CD4-positive, alpha-beta T cell (primary cell): ENCODE data around the gene SAMD14. TPM values are rescaled to one million over a fixed set of nuclear protein-coding genes. Genes with fewer than 3 reads are reported as not detected.

Source experiments
- ATAC-seq: fragments of 200-7000 bp; cut with Tn5 transposase; one replicate; pipeline ENCODE4 v1.10.0; 2022; ENCODE audit warnings: mild to moderate bottlenecking; ENCODE audit not compliant: poor library complexity
- CTCF ChIA-PET: fragments of 350-600 bp; sonication (Branson Sonifier 250); formaldehyde crosslinking; loops from one replicate; lab custom pipeline; 2021; ENCODE audit warnings: antibody characterized with exemption, inconsistent platforms; lab: Charles Lee
- POLR2A ChIA-PET: fragments of 350-600 bp; sonication (Branson Sonifier 250); formaldehyde crosslinking; loops from one replicate; lab custom pipeline; 2021; ENCODE audit warnings: antibody characterized with exemption, inconsistent platforms; lab: Charles Lee
- DNase-seq, 14 experiments: peaks; one replicate each; pipeline ENCODE4 v3.0.0-alpha.2; 2013 to 2020; ENCODE audit warnings: mixed read lengths in 2 of 14
- H3K27ac ChIP-seq, 2 donors: one replicate each; pipeline versions ENCODE4 v1.5.1 to v1.7.0; 2013; ENCODE audit warnings: low read length in 2 of 2, low read depth in 1 of 2, mild to moderate bottlenecking in 1 of 2
- H3K27me3 ChIP-seq, 2 experiments: 1 replicate in 1 of 2; 2 replicates in 1 of 2; pipeline versions ENCODE4 v1.6.1 to v1.7.0; 2013; ENCODE audit warnings: low read length in 2 of 2, control low read depth in 1 of 2, mild to moderate bottlenecking in 1 of 2, moderate library complexity in 1 of 2; ENCODE audit not compliant: insufficient read depth in 2 of 2, control insufficient read depth in 1 of 2
- H3K36me3 ChIP-seq: one replicate; pipeline ENCODE4 v1.6.1; 2013; ENCODE audit warnings: low read length, control low read depth; ENCODE audit not compliant: insufficient read depth
- H3K4me1 ChIP-seq: one replicate; pipeline ENCODE4 v1.6.1; 2013; ENCODE audit warnings: low read length, control low read depth; ENCODE audit not compliant: insufficient read depth
- H3K4me3 ChIP-seq: one replicate; pipeline ENCODE4 v1.5.1; 2013; ENCODE audit warnings: mild to moderate bottlenecking, low read length, moderate library complexity
- H3K9me3 ChIP-seq, 2 experiments: 1 replicate in 1 of 2; 2 replicates in 1 of 2; pipeline versions ENCODE4 v1.6.1 to v1.7.0; 2013; ENCODE audit warnings: low read length in 2 of 2, mild to moderate bottlenecking in 2 of 2, control low read depth in 1 of 2, moderate library complexity in 1 of 2; ENCODE audit not compliant: control insufficient read depth in 1 of 2, insufficient read depth in 1 of 2
- H3K27ac Mint-ChIP-seq: one replicate; pipeline ENCODE4 v1.8.0; 2020; ENCODE audit warnings: mixed read lengths
- H3K27me3 Mint-ChIP-seq: one replicate; pipeline ENCODE4 v1.8.0; 2021; ENCODE audit warnings: mixed read lengths
- H3K36me3 Mint-ChIP-seq: one replicate; pipeline ENCODE4 v1.8.0; 2021; ENCODE audit warnings: low read depth, mixed read lengths
- H3K4me1 Mint-ChIP-seq: one replicate; pipeline ENCODE4 v1.8.0; 2021; ENCODE audit warnings: low read depth, mixed read lengths
- H3K4me3 Mint-ChIP-seq: one replicate; pipeline ENCODE4 v1.8.0; 2020; ENCODE audit warnings: mild to moderate bottlenecking, mixed read lengths
- H3K9me3 Mint-ChIP-seq: one replicate; pipeline ENCODE4 v1.8.0; 2020; ENCODE audit warnings: mixed read lengths
- CTCF ChIP-seq: fragments of 200-600 bp; IDR thresholded peaks from one replicate; pipeline ENCODE4 v1.8.0; 2022; ENCODE audit warnings: antibody characterized with exemption, mild to moderate bottlenecking
- intact Hi-C, 2 experiments: fragments of 100-400 bp; cut with DNase I in 1 of 2; cut with micrococcal nuclease in 1 of 2; formaldehyde crosslinking; loops; one replicate each; pipeline versions ENCODE4 v1.15.1 to v1.9.0; 2023 to 2025; cut with DNase I, micrococcal nuclease
- total RNA-seq, 174 experiments: library from RNA in 2 of 174; stranded (reverse) in 2 of 174; gene quantifications; one replicate each; pipeline ENCODE4 v1.2.3 and lab custom pipeline; 2021 to 2026

The SAMD14 gene
- total RNA-seq, 2 experiments from 2014 or later: 0.33 to 0.53 TPM

GRCh38 chr17:50167371-50167770 lies 37.4 kb upstream of the SAMD14 start:
- H3K4me3 Mint-ChIP-seq: no peak overlapping the region
- H3K4me3 ChIP-seq: no peak overlapping the region
- ChIA-PET CTCF (no interaction called here), POLR2A (no interaction called here)
- H3K27ac ChIP-seq: no peak overlapping the region
- no peaks in the 10 kb centered on the region for H3K9me3 Mint-ChIP-seq
- no peaks in the 10 kb centered on the region for H3K27me3 Mint-ChIP-seq
- intact Hi-C loops: loop anchor here in 1 of 2 experiments (5.0 kb wide), 1 partner anchor 35 kb away; the partner anchor contains the start of gene SAMD14
- H3K36me3 ChIP-seq: no peaks in the 10 kb centered on the region
- no peak for ATAC-seq
- no peaks in the 10 kb centered on the region for H3K36me3 Mint-ChIP-seq
- H3K27ac Mint-ChIP-seq: no peak overlapping the region
- TF ChIP-seq CTCF: no peak
- peaks cover 21% of the 10 kb centered on the region for H3K4me1 ChIP-seq
- peaks cover 24% of the 10 kb centered on the region for H3K4me1 Mint-ChIP-seq
- DNase-seq: no peak
- H3K27me3 ChIP-seq: no peaks in the 10 kb centered on the region
- no peaks in the 10 kb centered on the region for H3K9me3 ChIP-seq

- Mint-ChIP-seq H3K4me1 (peaks cover 30% of the 10 kb centered on the region), H3K27ac (no peak overlapping the region), H3K27me3 (no peaks in the 10 kb centered on the region), H3K9me3 (no peaks in the 10 kb centered on the region), H3K4me3 (no peak overlapping the region), H3K36me3 (no peaks in the 10 kb centered on the region)
- H3K4me3 ChIP-seq: no peak overlapping the region
- POLR2A ChIA-PET: no interaction called here
- intact Hi-C loops: loop anchor here in 1 of 2 experiments (5.0 kb wide), 1 partner anchor 34 kb away; the partner anchor contains the start of gene SAMD14
- peaks cover 28% of the 10 kb centered on the region for H3K4me1 ChIP-seq
- ATAC-seq: no peak
- no peaks in the 10 kb centered on the region for H3K27me3 ChIP-seq
- H3K27ac ChIP-seq: no peak overlapping the region
- CTCF ChIA-PET: no interaction called here
- no peak for TF ChIP-seq CTCF
- no peaks in the 10 kb centered on the region for H3K9me3 ChIP-seq
- no peak for DNase-seq
- H3K36me3 ChIP-seq: no peaks in the 10 kb centered on the region
Measured at GRCh38 chr17:50166518-50167181, 36.7 kb upstream of the SAMD14 start.

- Mint-ChIP-seq H3K36me3 (no peaks in the 10 kb centered on the region), H3K4me1 (peaks cover 35% of the 10 kb centered on the region), H3K27ac (no peak within 1 kb of the TSS), H3K27me3 (no peaks in the 10 kb centered on the region), H3K4me3 (no peak within 1 kb of the TSS), H3K9me3 (no peaks in the 10 kb centered on the region)
- Histone ChIP-seq H3K36me3 (no peaks in the 10 kb centered on the region), H3K9me3 (no peaks in the 10 kb centered on the region), H3K4me3 (no peak within 1 kb of the TSS), H3K27ac (no peak within 1 kb of the TSS), H3K4me1 (peaks cover 33% of the 10 kb centered on the region), H3K27me3 (no peaks in the 10 kb centered on the region)
- ChIA-PET POLR2A (interaction anchor here (0.6 kb wide), 1 partner anchor 34 kb away, joined by 3 read pairs; no protein-coding TSS in a partner anchor), CTCF (no interaction called here)
- intact Hi-C loops: loop anchor here in 1 of 2 experiments (5.0 kb wide), 1 partner anchor 34 kb away; the partner anchor contains the start of gene SAMD14
- DNase-seq: no peak
- TF ChIP-seq CTCF: no peak
- ATAC-seq: no peak
Measured at GRCh38 chr17:50165867-50166517, 36.0 kb upstream of the SAMD14 start, which contains the start of gene SGCA. Gene SGCA (plus strand): TSS chr17:50166005. CDS start chr17:50166041, 36 bp downstream.
